LNCaP clone FGC (cell line): ENCODE measurements around the gene RPN1.
"Not testable (repeated sequence)": the region's sequence is repeated elsewhere in the genome, so short reads cannot be mapped to it uniquely, and the experiment has no call there.

ENCODE experiments used
- DNase-seq: peaks from one replicate; pipeline ENCODE4 v3.0.0-alpha.2; 2011; ENCODE audit warnings: low read depth
- H3K4me3 ChIP-seq: 2 replicates; pipeline ENCODE4 v1.5.1; 2011; ENCODE audit warnings: mild to moderate bottlenecking, low read depth, low read length, control low read depth
- TF ChIP-seq, protein P1 (sequence below): IDR thresholded peaks from 2 replicates; pipeline ENCODE4 v1.5.1; 2012; ENCODE audit warnings: mild to moderate bottlenecking; ENCODE audit not compliant: control insufficient read depth, insufficient read depth; ENCODE audit errors: extremely low read depth

The RPN1 gene

DNA sequence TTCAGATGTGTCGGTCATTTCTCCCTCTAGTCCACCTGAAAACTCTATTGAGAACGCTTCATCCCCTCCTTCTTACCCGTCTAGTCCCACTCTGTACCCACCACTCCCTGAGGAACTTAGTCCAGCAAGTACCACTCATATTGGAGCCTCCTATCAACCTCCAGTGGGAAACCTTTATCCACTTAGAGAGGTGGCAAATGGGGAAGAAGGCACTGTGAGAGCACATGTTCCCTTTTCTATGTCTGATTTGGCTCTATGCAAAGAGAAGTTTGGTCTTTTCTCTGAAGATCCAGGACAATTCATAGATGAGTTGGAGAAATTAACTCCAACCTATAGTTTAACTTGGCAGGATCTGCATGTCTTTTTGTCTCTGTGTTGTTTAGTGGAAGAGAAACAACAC, 17.0 kb upstream of the RPN1 start:
- TF ChIP-seq, protein P1, sequence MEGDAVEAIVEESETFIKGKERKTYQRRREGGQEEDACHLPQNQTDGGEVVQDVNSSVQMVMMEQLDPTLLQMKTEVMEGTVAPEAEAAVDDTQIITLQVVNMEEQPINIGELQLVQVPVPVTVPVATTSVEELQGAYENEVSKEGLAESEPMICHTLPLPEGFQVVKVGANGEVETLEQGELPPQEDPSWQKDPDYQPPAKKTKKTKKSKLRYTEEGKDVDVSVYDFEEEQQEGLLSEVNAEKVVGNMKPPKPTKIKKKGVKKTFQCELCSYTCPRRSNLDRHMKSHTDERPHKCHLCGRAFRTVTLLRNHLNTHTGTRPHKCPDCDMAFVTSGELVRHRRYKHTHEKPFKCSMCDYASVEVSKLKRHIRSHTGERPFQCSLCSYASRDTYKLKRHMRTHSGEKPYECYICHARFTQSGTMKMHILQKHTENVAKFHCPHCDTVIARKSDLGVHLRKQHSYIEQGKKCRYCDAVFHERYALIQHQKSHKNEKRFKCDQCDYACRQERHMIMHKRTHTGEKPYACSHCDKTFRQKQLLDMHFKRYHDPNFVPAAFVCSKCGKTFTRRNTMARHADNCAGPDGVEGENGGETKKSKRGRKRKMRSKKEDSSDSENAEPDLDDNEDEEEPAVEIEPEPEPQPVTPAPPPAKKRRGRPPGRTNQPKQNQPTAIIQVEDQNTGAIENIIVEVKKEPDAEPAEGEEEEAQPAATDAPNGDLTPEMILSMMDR: no peak
- no peak for DNase-seq
- H3K4me3 ChIP-seq: no peak overlapping the region

DNA sequence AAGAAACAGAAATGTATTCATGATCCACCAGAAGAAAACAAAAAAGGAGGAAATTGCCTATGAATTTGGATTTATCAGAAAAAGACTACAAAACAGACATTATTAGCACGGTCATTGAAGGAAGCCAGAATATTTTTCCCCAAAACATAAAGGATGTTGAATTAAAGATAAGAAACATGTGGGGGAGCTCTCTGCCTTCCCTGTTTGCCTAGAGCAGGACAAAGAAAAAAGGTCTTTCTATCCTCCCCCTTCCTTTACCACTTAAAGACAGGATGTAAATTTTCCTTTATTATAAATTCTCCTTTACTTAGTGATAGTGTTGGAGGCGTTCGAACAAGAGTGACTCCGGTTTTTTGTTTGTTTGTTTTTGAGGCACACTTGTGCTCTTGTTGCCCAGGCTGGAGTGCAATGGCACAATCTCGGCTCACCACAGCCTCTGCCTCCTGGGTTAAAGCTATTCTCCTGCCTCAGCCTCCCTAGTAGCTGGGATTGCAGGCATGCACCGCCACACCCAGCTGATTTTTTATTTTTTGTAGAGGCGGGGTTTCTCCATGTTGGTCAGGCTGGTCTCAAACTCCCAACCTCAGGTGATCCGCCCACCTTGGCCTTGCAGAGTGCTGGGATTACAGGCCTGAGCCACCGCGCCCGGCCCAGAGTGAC, 14.9 kb upstream of the RPN1 start:
- no peak overlapping the region for H3K4me3 ChIP-seq
- DNase-seq: no peak

DNA sequence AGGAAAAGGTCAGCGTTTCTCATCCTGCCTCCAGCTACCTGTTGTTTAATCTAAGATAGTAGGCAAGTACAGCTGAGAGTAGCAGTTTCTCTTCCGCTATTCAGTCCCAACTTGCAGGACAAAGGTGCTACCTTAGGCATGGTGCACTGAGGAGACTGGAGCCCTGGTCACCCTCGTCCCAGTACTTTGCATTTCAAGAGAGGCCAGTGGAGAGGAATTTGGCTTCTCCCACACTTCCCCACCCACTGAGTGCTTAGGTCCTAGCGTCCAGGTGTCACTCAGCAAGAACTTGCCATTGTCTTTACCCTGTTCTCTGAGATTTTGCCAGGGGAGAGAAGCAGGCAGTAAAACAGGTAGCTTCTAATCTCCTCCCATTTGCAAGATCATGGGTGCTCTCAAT, 12.5 kb upstream of the RPN1 start:
- no peak for DNase-seq
- TF ChIP-seq, protein P1: no peak
- no peak overlapping the region for H3K4me3 ChIP-seq

More for the DNA sequence above, 14.9 kb upstream of the RPN1 start:
- TF ChIP-seq, protein P1: peak; percentile 38

DNA sequence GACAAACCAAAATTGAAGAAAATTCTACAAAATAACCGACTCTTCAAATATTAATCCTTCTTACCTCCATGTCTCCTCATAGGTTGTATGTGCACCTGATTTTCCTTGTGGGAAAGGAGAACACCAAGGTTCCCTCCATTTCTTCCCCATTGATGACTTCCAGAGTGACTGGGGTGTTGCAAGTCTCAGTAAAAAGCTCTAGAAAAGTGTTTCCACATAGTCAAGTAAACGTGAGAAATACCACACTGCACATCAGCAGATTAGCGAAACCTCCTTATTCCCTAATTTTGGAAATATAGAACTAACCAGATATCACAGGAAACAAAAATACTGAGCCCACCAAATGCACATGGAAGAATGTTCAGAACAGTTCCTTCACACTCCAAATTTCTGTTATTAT, 4.9 kb upstream of the RPN1 start:
- DNase-seq: no peak

DNA sequence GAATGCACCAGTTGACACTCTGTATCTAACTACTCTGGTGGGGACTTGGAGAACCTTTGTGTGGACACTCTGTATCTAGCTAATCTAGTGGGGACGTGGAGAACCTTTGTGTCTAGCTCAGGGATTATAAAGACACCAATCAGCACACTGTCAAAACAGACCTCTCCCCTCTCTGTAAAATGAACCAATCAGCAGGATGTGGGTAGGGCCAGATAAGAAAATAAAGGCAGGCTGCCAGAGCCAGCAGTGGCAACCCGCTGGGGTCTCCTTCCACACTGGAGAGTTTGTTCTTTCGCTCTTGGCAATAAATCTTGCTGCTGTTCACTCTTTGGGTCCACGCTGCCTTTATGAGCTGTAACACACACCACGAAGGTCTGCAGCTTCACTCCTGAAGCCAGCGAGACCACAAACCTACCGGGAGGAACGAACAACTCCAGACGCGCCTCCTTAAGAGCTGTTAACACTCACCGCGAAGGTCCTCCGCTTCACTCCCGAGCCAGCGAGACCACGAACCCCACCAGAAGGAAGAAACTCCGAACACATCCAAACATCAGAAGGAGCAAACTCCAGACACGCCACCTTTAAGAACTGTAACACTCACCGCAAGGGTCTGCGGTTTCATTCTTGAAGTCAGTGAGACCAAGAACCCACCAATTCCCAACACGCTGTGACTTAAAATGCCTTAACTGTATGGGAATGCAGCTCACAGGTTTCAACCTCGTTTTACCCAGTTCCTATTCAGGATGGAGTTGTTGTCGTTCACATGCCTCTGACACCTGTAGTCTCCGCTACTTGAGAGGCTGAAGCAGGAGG, 3.6 kb upstream of the RPN1 start:
- DNase-seq, H3K4me3 ChIP-seq: not testable (repeated sequence)

More for the DNA sequence above, 4.9 kb upstream of the RPN1 start:
- H3K4me3 ChIP-seq: no peak overlapping the region
- TF ChIP-seq, protein P1: no peak

DNA sequence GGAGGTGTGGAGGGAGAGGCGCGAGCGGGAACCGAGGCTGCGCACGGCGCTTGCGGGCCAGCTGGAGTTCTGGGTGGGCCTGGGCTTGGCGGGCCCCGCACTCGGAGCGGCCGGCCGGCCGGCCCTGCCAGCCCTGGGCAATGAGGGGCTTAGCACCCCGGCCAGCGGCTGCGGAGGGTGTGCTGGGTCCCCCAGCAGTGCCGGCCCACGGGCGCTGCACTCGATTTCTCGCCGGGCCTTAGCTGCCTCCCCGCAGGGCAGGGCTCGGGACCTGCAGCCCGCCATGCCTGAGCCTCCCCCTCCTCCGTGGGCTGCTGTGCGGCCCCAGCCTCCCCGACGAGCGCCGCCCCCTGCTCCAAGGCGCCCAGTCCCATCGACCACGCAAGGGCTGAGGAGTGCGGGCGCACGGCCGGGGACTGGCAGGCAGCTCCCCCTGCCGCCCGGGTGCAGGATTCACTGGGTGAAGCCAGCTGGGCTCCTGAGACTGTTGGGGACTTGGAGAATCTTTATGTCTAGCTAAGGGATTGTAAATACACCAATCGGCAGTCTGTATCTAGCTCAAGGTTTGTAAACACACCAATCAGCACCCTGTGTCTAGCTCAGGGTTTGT, 2.9 kb upstream of the RPN1 start:
- DNase-seq, H3K4me3 ChIP-seq: not testable (repeated sequence)

DNA sequence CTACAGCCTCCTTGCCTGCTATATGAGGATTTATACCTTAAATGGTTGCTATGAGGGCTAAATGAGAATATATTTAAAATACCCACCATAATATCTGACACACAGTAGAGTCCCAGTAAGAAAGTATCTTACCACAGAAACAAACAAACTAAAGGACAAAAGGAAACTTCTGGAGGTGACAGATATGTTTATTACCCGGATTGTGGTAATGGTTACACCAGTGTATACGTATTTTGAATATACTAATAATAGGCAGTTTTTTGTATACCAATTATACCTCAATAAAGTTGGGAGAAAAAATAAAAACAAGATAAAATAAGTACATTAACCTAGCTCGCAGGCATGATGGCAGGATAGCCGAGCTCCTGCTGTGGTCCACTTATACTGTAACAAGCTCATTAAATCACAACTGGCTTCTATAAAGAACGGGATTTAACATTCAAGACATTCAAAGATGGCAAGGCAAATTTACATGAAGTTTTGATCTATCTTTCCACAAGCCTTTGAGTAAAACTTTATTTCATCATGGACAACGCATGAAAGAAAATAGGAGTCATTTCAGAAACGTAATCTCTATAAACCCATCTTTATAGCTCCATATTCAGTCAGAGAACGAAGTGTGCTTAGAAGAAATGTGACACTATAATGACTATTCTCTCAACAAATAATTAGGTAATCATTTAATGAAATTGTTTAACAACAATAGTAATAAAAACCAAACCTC, 1.5 kb downstream of the RPN1 start:
- H3K4me3 ChIP-seq: peak overlapping the region; percentile 99
- TF ChIP-seq, protein P1: no peak
- DNase-seq: peak; percentile 32
